Activated naive CD4-positive, alpha-beta T cell (primary cell): ENCODE measurements around the gene CHN2.

Experiments used
- DNase-seq, 4 experiments: peaks; one replicate each; lab custom pipeline; 2025; lab: John Stamatoyannopoulos, UW

The CHN2 gene

DNA sequence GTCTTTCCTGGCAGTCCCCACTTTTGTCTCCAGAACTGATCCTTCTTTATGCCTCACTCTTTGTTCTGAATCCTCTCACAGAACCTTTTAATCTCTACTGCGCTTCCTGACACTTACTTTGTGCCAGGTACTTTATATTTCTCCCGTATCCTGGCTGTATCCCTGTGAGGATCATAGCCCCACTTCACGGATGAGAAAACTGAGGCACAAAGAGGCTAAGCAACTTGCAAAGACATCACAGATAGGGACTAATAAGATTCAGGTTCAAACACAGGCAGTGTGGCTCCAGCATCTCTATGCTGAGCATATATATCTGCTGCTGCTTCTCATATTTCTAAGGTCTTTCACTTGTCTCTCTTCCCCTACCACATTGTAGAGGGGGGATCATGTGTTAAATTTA is 116.7 kb downstream of the CHN2 start:
- DNase-seq, result no peak

DNA sequence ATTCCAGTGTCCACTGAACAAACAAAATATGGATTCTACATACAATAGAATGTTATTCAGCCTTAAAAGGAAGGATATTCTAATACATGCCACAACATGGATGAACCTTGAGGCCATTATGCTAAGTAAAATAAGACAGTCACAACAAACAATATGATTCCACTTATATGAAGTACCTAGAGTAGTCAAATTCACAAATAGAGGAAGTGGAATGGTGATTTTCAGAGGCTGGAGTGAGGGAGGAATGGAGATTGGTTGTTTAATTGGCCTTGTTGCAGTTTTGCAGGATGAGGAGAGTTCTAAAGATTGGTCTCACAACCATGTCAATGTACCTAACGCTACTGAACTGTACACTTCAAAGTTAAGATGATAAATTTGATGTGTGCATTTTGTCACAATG is 119.6 kb downstream of the CHN2 start:
- DNase-seq, result no peak

DNA sequence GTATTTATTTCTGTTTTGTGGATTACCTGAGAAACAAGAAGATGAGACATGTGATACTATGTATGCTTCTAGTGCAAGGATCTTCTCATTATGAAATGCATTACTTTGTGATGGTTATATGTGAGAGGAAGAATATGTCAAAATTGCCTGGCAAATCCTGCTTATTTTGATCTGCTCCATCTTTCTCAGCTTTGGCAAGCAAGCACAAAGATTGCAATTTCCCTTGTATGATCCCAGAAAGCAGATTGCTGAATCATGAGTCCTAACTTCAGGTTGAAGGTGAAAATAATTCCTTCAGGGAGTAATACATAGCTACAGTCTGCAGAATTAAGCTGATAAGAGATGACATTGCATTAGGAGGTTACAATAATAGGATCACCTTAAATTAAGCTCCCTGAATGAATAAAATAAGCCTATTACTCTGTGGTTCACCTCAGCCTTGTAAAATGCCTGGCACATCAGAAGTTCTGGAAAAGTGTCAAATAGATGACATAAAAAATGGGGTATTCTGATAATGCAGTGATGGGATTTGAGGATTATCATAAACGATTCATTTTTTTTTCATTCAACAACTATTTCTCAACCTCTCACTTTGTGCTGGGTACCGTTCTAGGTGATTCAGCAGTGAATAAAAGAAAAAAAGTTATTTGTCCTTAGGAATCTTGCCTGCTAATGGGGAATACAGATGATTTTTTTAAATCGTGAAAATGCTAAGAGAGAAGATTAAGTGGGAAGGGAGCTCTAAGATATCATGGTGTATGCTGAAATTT is 120.7 kb downstream of the CHN2 start:
- DNase-seq, result no peak

- no peak for DNase-seq
Observed at GRCh38 chr7:29315892-29316270, 121.3 kb downstream of the CHN2 start.

GRCh38 chr7:29316926-29317325 is 122.4 kb downstream of the CHN2 start:
- no peak for DNase-seq

DNA sequence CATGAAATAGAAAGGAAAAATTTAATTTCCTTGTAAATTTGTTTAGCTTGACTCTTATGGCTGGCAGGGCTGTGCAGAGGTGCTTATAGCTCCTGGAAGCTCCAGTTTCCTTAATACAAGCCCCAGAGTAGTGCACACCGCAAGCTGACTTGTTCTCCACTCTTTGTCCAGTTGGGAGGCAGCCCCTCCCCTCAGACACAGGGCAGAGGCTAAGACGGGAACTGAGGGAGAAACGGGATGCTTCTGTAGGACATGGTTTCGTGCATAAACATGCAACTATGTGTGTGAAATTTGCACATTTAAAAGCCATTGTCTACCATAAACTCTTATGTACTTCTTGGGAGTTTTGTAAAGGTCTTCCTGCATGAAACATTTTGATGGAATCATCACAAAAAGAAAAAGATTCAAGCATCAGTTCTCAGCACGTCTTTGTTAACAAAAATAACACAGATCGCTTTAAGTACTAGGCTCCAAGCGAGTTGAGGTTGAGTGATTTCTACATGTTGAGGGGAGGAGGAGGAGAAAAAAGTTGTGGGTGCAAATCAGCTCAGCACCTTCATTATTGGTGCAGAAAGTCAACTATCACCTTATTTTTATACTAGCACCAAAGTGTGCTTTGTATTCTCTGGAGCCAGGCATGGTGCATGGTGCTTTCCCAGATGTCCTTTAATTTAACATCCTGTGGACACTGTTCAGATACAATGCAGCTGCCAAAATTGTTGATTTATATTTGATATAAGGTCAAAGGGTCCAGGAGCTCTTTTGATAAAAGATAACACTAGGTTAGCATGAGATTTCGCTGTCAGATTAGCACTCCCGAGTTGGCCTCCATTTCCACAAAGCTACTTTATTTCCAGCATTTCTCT is 124.5 kb downstream of the CHN2 start:
- no peak for DNase-seq

DNA sequence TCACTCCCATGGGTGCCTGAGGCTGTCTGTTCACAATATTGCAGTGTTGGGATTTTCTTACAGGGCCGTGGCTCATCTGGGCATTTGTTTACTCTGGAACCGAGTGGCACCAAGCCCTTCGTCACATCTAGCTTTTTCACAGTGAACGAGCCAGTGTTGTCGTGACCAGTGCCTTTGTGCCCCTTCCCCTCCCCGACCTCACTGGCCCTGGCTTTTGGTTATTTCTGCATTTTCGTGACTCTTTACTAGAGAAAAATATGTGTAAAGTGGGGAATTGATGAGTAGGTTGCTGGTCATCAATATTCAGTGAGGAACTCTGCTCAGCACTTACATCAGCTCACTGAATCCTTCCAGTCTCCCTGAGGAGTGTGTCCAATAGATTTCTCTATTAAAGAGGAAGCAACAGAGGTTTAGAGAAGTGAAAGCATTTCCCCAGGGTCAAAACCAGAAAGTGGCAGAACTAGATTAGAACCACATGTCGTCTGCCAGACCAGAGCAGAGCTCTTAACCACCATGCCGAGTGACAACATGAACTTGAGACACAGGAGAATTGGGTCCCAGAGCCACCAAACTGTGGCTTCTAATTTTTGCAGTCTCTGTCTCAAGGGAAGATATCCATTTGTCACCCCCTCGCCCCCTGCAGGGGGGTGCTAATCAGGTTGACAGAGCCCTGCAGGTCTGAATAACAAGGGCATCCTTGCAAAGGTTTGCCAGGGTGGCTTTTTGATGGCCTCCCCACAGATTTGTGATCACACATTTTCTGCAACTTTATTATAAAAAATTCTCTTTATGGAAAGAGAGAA is 125.3 kb downstream of the CHN2 start:
- no peak for DNase-seq

DNA sequence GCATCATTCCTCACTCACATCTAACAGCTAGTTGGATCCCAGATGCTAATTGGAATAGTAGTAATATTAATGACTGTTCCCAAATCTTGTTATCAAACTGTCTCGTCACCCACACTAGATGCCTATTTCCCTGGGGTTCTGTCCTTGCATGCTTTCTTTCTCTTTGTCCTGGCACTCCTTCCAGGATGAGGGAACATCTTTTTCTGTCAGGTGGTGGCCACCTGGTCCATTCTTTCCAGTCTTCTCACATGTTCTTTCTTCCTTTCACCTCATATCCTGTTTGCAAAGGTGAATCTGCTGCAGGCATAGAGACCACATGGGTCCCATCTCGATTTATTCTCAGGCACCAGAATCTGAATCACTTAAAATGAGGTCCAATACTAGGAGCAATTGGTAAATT is 126.0 kb downstream of the CHN2 start:
- no peak for DNase-seq

DNA sequence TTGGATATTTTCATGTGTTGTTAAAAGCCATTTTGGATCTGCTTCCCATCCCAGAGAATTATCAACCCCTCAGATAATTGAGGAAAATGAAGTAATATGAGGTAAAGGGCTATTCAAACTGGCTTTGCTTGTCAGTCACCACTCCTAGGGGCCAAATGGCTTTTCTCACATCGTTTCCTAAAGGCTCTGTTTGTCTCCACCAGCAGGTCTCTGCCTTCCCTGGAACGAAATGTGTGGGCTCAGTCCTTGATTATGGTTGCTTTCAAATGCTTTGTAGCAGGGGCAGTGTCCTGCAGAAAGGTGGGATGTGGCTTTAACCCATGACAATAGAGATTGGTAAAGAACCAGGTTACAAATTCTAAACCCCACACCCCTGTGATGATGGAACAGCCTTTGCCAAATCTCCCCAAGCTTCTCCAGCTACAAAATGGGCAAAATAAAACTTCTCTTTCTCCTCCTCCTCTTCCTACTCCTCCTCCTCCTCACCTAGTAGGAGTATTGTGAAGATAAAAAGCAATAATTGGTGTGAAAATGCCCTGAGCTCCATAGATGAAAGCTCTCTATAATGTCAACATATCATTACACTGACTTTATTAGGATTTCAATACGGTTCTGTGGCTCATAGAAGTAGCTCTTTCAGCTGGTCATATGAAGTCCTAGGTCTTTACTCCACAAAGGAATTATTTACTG is 127.6 kb downstream of the CHN2 start:
- no peak for DNase-seq

DNA sequence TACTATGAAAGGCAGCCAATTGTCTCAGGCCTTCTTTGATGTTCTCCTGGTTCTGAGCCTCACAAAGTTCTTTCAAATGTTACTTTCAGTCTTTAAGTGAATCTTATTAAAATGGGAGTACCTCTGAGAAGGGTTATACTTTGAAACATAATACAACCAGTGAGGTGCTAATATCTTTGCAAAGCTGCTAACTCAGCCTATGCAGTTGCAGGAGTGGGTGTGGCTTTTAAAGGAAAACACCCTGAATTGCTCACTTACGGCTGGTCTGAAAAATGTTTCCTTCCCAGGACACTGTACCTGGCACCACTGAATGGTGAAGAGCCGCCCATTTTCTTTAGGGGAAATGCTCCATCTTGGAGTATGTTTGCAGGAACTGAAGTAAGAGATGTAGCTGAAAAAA is 130.9 kb downstream of the CHN2 start:
- DNase-seq, result no peak

- DNase-seq, result no peak
Observed at GRCh38 chr7:29326864-29327263, 132.3 kb downstream of the CHN2 start.

DNA sequence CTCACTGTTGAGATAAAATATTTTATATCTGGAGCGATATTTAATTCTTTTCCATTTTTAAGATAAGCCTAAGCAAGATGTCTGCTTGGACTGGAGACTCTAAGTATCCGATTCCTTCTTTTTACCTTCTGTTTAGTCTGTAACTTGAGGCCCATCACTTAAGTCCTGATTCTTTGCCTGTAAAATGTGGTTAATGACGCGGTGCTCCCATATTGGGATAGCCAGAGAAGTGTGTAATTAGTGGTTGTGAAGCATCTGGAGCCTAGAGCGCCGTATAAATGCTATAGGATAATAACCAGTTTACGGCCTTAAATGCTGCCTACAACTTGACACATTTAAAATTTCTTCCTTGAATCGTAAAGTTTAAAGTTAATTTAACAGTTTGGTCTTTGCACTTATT is 132.9 kb downstream of the CHN2 start:
- DNase-seq, result no peak

GRCh38 chr7:29328045-29328444 is 133.5 kb downstream of the CHN2 start:
- DNase-seq, result no peak

- DNase-seq, result no peak
Observed at GRCh38 chr7:29328811-29329210, 134.2 kb downstream of the CHN2 start.

- DNase-seq, result no peak
Observed at GRCh38 chr7:29329686-29330085, 135.1 kb downstream of the CHN2 start.

GRCh38 chr7:29330136-29330535 is 135.6 kb downstream of the CHN2 start:
- DNase-seq, result no peak

GRCh38 chr7:29331163-29331562 is 136.6 kb downstream of the CHN2 start:
- DNase-seq, result no peak

DNA sequence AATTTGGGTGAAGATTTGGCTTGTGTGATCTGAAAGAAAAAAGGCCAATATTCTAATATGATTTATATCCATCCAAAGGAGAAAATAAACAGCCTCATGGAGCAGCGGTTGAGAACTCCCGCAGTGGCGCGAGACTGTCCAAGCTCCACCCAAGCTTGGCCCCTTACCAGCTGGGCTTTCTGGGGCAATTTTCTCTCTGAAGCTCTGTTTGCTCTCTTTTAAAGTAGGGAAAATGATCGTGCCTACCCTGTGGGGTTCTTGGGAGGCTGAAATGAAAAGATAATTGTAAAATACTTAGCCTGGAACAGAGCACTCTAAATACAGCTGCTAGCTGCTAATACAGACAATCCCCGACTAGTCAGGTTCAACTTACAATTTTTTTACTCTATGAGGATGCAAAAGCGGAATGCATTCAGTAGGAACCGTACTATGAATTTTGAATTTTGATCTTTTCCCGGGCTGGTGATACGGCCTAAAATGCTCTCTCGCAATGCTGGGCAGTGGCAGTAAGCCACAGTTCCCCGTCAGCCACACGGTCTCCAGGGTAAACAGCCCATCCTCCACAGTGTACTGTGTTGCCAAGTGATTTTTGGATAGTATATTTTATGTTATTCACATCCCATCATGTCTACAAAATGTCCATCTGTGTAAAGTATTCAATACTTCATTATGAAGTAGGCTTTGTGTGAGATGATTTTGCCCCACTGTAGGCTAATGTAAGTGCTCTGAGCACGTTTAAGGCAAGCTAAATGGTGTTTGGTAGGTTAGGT is 137.7 kb downstream of the CHN2 start:
- DNase-seq, result no peak

- DNase-seq, result no peak
Observed at GRCh38 chr7:29332875-29333855, 138.6 kb downstream of the CHN2 start.
